Testis (tissue), 3 donors: ENCODE measurements around the gene NOTUM. TPM values are rescaled to one million over a fixed set of nuclear protein-coding genes. Genes with fewer than 3 reads are reported as not detected.
A peak's percentile ranks its signal among the peaks of the same experiment; 100 is the strongest.

Experiments
- DNase-seq: peaks from one replicate; pipeline ENCODE4 v3.0.0-alpha.2; 2019
- H3K27ac ChIP-seq, 2 donors: fragments of 200-600 bp; sonication (generic); one replicate each; pipeline ENCODE4 v1.5.1; 2019
- H3K27me3 ChIP-seq: fragments of 200-600 bp; sonication (generic); one replicate; pipeline ENCODE4 v1.5.1; 2019
- H3K36me3 ChIP-seq: fragments of 200-600 bp; sonication (generic); one replicate; pipeline ENCODE4 v1.5.1; 2017; ENCODE audit warnings: low read depth; ENCODE audit errors: missing control alignments
- H3K4me1 ChIP-seq: fragments of 200-600 bp; sonication (generic); one replicate; pipeline ENCODE4 v1.5.1; 2019
- H3K4me3 ChIP-seq, 2 donors: fragments of 200-600 bp; sonication (generic); one replicate each; pipeline ENCODE4 v1.5.1; 2017 to 2019
- H3K9me3 ChIP-seq: fragments of 200-600 bp; sonication (generic); one replicate; pipeline ENCODE4 v1.5.1; 2017
- CTCF ChIP-seq, 3 experiments: fragments of 450-650 bp in 2 of 3; fragments of 200-600 bp in 1 of 3; sonication (generic) in 1 of 3; IDR thresholded peaks; one replicate each; pipeline ENCODE4 v1.5.1; 2016 to 2019; ENCODE audit warnings: antibody characterized with exemption in 3 of 3, mild to moderate bottlenecking in 2 of 3, moderate library complexity in 1 of 3
- POLR2A ChIP-seq: fragments of 450-650 bp; IDR thresholded peaks from one replicate; pipeline ENCODE4 v1.6.1; 2017; ENCODE audit warnings: antibody characterized with exemption, mild to moderate bottlenecking, moderate library complexity
- WGBS, 2 donors: methylation state at CpG; one replicate each; pipeline ENCODE4 v1.1.5; 2018; 5-methylcytosine and 5-hydroxymethylcytosine counted together
- intact Hi-C: fragments of 100-400 bp; cut with DNase I; formaldehyde crosslinking; loops from one replicate; pipeline ENCODE4 v1.15.1; 2023; ENCODE audit warnings: low total_unique reads
- polyA plus RNA-seq: library from polyadenylated mRNA; stranded (reverse); fragments of 350-450 nt; fragmentation: Illumina TruSeq; extraction: RNeasy Lipid Tissue Mini Kit (QIAGEN cat#74804); gene quantifications from one replicate; pipeline ENCODE4 v1.2.3, GENCODE V29; 2014; ENCODE audit warnings: low read depth, low replicate concordance; ENCODE audit not compliant: insufficient read depth
- total RNA-seq, 2 donors: library from RNA; depleted of rRNA; stranded (reverse); fragments of >200 nt; gene quantifications; one replicate each; pipeline ENCODE4 v1.2.3, GENCODE V29; 2016

Gene NOTUM
- total and polyA plus RNA-seq, 3 donors from 2014 or later, result 5.1 to 13.2 (median 9.5) TPM

GRCh38 chr17:81941484-81942166, 19.4 kb downstream of the NOTUM start:
- Histone ChIP-seq H3K36me3 (no peaks in the 10 kb centered on the region), H3K4me1 (peaks cover 3% of the 10 kb centered on the region), H3K27ac (no peak overlapping the region), H3K9me3 (no peaks in the 10 kb centered on the region), H3K4me3 (no peak overlapping the region), H3K27me3 (no peaks in the 10 kb centered on the region)
- no peak for DNase-seq
- intact Hi-C loops, result no loop called here
- no peak for TF ChIP-seq POLR2A
- no peak for TF ChIP-seq CTCF (IDR thresholded peaks at IDR 0.05)
- WGBS, 2 donors, result 51 to 64% methylated on average over 20 to 26 of the region's 30 CpGs

- H3K9me3 ChIP-seq, result no peaks in the 10 kb centered on the region
- H3K27ac ChIP-seq, result no peak overlapping the region
- no peaks in the 10 kb centered on the region for H3K27me3 ChIP-seq
- intact Hi-C loops, result no loop called here
- TF ChIP-seq POLR2A (no peak), CTCF (IDR thresholded peaks at IDR 0.05) (no peak)
- no peaks in the 10 kb centered on the region for H3K36me3 ChIP-seq
- peaks cover 6% of the 10 kb centered on the region for H3K4me1 ChIP-seq
- WGBS, 2 donors, result 93 to 94% methylated on average over 37 to 54 of the region's 56 CpGs
- H3K4me3 ChIP-seq, result no peak overlapping the region
- DNase-seq, result no peak
Observed at GRCh38 chr17:81940538-81941483, 20.2 kb downstream of the NOTUM start.

DNA sequence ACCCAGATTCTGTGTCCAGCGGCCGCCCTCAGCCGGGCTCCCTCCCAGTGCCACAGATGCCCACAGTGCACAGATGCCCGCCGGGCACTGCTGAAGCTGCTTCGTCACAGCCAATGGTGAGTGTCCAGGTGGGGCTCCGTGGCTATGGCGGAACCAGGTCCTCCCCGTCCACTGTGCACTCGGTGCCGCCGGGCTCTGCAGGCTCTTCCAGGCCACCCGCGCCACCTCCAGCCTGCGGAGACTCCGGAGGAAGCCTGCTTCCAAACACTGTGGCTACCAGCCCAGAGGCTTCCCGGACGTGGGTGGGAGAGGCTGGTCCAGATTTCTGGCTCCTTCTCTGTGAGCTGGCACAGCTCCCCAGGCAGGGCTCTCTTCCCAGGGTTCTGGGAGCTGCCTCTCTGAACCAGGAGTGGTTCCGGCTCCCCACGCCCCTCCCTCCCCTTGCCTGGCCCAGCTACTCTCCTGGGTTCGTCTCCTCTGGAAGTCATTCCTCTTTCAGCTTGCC, 21.1 kb downstream of the NOTUM start:
- Histone ChIP-seq H3K27ac (no peak overlapping the region), H3K36me3 (no peaks in the 10 kb centered on the region), H3K9me3 (no peaks in the 10 kb centered on the region), H3K4me1 (peaks cover 6% of the 10 kb centered on the region), H3K4me3 (no peak overlapping the region), H3K27me3 (no peaks in the 10 kb centered on the region)
- intact Hi-C loops, result no loop called here
- peak; percentile 41 for DNase-seq
- TF ChIP-seq POLR2A (no peak), CTCF (IDR thresholded peaks at IDR 0.05) (no peak)
- WGBS, 2 donors, result 52 to 82% methylated on average over 5 to 21 of the region's 21 CpGs

DNA sequence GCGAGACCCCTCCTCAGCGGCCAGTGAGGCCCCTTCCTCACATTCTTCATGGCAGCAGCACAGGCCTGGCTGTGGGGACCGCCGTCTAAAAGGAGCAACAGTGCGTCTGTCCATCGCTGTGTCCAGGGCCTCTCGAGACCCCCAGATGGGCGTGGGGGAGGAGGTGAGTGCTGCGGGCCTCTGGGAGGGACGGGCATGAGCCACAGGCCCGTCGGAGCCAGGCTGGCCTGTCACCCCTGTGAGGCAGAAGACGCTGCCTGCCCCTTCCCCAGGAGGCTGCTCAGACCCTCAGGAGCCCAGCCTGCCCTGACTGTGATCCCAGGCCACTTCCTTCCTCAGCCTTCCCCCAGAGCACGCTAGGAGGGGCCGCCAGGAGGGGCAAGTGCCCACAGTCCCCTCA, 21.8 kb downstream of the NOTUM start:
- no peak for DNase-seq
- WGBS, 2 donors, result 76 to 86% methylated on average over 6 to 15 of the region's 15 CpGs

More for the DNA sequence above, 21.8 kb downstream of the NOTUM start:
- Histone ChIP-seq H3K36me3 (no peaks in the 10 kb centered on the region), H3K9me3 (no peaks in the 10 kb centered on the region), H3K27me3 (no peaks in the 10 kb centered on the region), H3K27ac (no peak overlapping the region), H3K4me3 (no peak overlapping the region), H3K4me1 (peaks cover 6% of the 10 kb centered on the region)
- TF ChIP-seq CTCF (IDR thresholded peaks at IDR 0.05), result no peak
- no peak for TF ChIP-seq POLR2A
- intact Hi-C loops, result no loop called here
